Mesenchymal stem cell (in vitro differentiated cells and primary cell): ENCODE results near the gene DGKZ.

ENCODE experiments used
- DNase-seq: peaks from one replicate; pipeline ENCODE4 v3.0.0-alpha.2; 2013
- H2AFZ ChIP-seq: one replicate; pipeline ENCODE4 v1.6.1; 2013; ENCODE audit warnings: low read depth, mild to moderate bottlenecking, control low read depth, inconsistent platforms, low read length, moderate library complexity
- H2AK5ac ChIP-seq: 2 replicates; pipeline ENCODE4 v1.6.1; 2013; ENCODE audit warnings: low read length, moderate library complexity, mild to moderate bottlenecking, inconsistent platforms; ENCODE audit not compliant: severe bottlenecking
- H2BK120ac ChIP-seq: one replicate; pipeline ENCODE4 v1.6.1; 2013; ENCODE audit warnings: low read depth, mild to moderate bottlenecking, inconsistent platforms, low read length, moderate library complexity
- H2BK12ac ChIP-seq, 2 experiments: one replicate each; pipeline ENCODE4 v1.6.1; 2013; ENCODE audit warnings: inconsistent platforms in 2 of 2, low read length in 2 of 2, mild to moderate bottlenecking in 2 of 2, moderate library complexity in 2 of 2, control low read depth in 1 of 2
- H2BK15ac ChIP-seq: one replicate; pipeline ENCODE4 v1.6.1; 2013; ENCODE audit warnings: mild to moderate bottlenecking, low read depth, inconsistent platforms; ENCODE audit not compliant: poor library complexity, severe bottlenecking
- H2BK5ac ChIP-seq: 2 replicates; pipeline ENCODE4 v1.6.1; 2013; ENCODE audit warnings: low read depth, mild to moderate bottlenecking, low read length, control low read depth, inconsistent platforms; ENCODE audit not compliant: poor library complexity, severe bottlenecking
- H3K14ac ChIP-seq, 2 experiments: one replicate each; pipeline ENCODE4 v1.6.1; 2013; ENCODE audit warnings: inconsistent platforms in 2 of 2, low read length in 2 of 2, control low read depth in 1 of 2, mild to moderate bottlenecking in 1 of 2, moderate library complexity in 1 of 2
- H3K18ac ChIP-seq, 2 experiments: one replicate each; pipeline ENCODE4 v1.6.1; 2013; ENCODE audit warnings: inconsistent platforms in 2 of 2, low read length in 2 of 2, control low read depth in 1 of 2, low read depth in 1 of 2, mild to moderate bottlenecking in 1 of 2
- H3K23ac ChIP-seq, 2 experiments: one replicate each; pipeline ENCODE4 v1.6.1; 2013; ENCODE audit warnings: inconsistent platforms in 2 of 2, low read length in 2 of 2, mild to moderate bottlenecking in 2 of 2, moderate library complexity in 2 of 2, control low read depth in 1 of 2
- H3K27ac ChIP-seq: 2 replicates; pipeline ENCODE4 v1.5.1; 2013; ENCODE audit warnings: mild to moderate bottlenecking, moderate library complexity, low read length, control low read depth, inconsistent platforms; ENCODE audit not compliant: poor library complexity, severe bottlenecking
- H3K27me3 ChIP-seq, 2 experiments: 2 replicates each; pipeline versions ENCODE4 v1.6.1 to v1.7.0; 2013; ENCODE audit warnings: low read length in 2 of 2, mild to moderate bottlenecking in 2 of 2, moderate library complexity in 2 of 2, control low read depth in 1 of 2, inconsistent platforms in 1 of 2; ENCODE audit not compliant: control insufficient read depth in 1 of 2, insufficient read depth in 1 of 2
- H3K36me3 ChIP-seq, 2 experiments: 2 replicates each; pipeline versions ENCODE4 v1.6.1 to v1.7.0; 2013; ENCODE audit warnings: low read length in 2 of 2, control low read depth in 1 of 2, inconsistent platforms in 1 of 2, low read depth in 1 of 2, mild to moderate bottlenecking in 1 of 2; ENCODE audit not compliant: insufficient read depth in 2 of 2, control insufficient read depth in 1 of 2
- H3K4ac ChIP-seq, 2 experiments: one replicate each; pipeline ENCODE4 v1.6.1; 2013; ENCODE audit warnings: inconsistent platforms in 2 of 2, low read length in 2 of 2, mild to moderate bottlenecking in 2 of 2, moderate library complexity in 2 of 2, control low read depth in 1 of 2, low read depth in 1 of 2
- H3K4me1 ChIP-seq: 2 replicates; pipeline ENCODE4 v1.6.1; 2013; ENCODE audit warnings: low read depth, low read length, control low read depth; ENCODE audit not compliant: control insufficient read depth, insufficient read depth
- H3K4me2 ChIP-seq: 2 replicates; pipeline ENCODE4 v1.6.1; 2013; ENCODE audit warnings: low read length, mild to moderate bottlenecking, inconsistent platforms; ENCODE audit not compliant: poor library complexity, severe bottlenecking
- H3K4me3 ChIP-seq, 2 experiments: 2 replicates each; pipeline versions ENCODE4 v1.5.1 to v1.7.0; 2013; ENCODE audit warnings: low read length in 2 of 2, mild to moderate bottlenecking in 2 of 2, control low read depth in 1 of 2, low read depth in 1 of 2; ENCODE audit not compliant: insufficient read depth in 1 of 2
- H3K79me1 ChIP-seq: replicated peaks from 2 replicates; pipeline ENCODE4 v1.6.1; 2013; ENCODE audit warnings: mild to moderate bottlenecking, control low read depth, low read length, inconsistent platforms; ENCODE audit not compliant: poor library complexity, severe bottlenecking
- H3K9ac ChIP-seq: 2 replicates; pipeline ENCODE4 v1.7.0; 2013; ENCODE audit warnings: mild to moderate bottlenecking, low read length, moderate library complexity
- H3K9me3 ChIP-seq: 2 replicates; pipeline ENCODE4 v1.7.0; 2013; ENCODE audit warnings: mild to moderate bottlenecking, low read length; ENCODE audit not compliant: control insufficient read depth
- H4K8ac ChIP-seq: one replicate; pipeline ENCODE4 v1.6.1; 2013; ENCODE audit warnings: inconsistent platforms, mild to moderate bottlenecking, low read length, moderate library complexity
- H4K91ac ChIP-seq: one replicate; pipeline ENCODE4 v1.6.1; 2013; ENCODE audit warnings: mild to moderate bottlenecking, low read length, inconsistent platforms
- WGBS: methylation state at CpG from one replicate; pipeline ENCODE4 v1.1.7; 2013; ENCODE audit warnings: mixed read lengths; 5-methylcytosine and 5-hydroxymethylcytosine counted together

Gene DGKZ

GRCh38 chr11:46382646-46383403 lies 35.6 kb downstream of the DGKZ start:
- H2BK15ac ChIP-seq, result no peak overlapping the region
- H3K4me3 ChIP-seq, result peak overlapping the region; percentile 9 to 47
- H2BK120ac ChIP-seq, result no peak overlapping the region
- H4K8ac ChIP-seq, result peak overlapping the region; percentile 82
- H3K14ac ChIP-seq, result peak overlapping the region in 1 of 2 experiments; percentile 58
- H4K91ac ChIP-seq, result peak overlapping the region; percentile 59
- no peaks in the 10 kb centered on the region for H3K9me3 ChIP-seq
- WGBS, result 42% methylated on average over 18 of the region's 18 CpGs
- no peak overlapping the region for H2AK5ac ChIP-seq
- H2BK5ac ChIP-seq, result no peak overlapping the region
- H3K36me3 ChIP-seq, result peaks cover 9 to 12% of the 10 kb centered on the region in 2 experiments
- peak overlapping the region in 1 of 2 experiments; percentile 71 for H2BK12ac ChIP-seq
- no peak overlapping the region for H3K27ac ChIP-seq
- H2AFZ ChIP-seq, result no peak overlapping the region
- H3K4ac ChIP-seq, result peak overlapping the region; percentile 30 to 76
- DNase-seq, result peak; percentile 60
- peak overlapping the region in 1 of 2 experiments; percentile 35 for H3K23ac ChIP-seq
- H3K27me3 ChIP-seq, result peaks cover 19 to 31% of the 10 kb centered on the region in 2 experiments
- peak overlapping the region; percentile 79 for H3K4me2 ChIP-seq
- H3K18ac ChIP-seq, result peak overlapping the region; percentile 54 to 84
- peaks cover 1% of the 10 kb centered on the region for H3K79me1 ChIP-seq
- H3K4me1 ChIP-seq, result peaks cover 46% of the 10 kb centered on the region
- no peak overlapping the region for H3K9ac ChIP-seq

DNA sequence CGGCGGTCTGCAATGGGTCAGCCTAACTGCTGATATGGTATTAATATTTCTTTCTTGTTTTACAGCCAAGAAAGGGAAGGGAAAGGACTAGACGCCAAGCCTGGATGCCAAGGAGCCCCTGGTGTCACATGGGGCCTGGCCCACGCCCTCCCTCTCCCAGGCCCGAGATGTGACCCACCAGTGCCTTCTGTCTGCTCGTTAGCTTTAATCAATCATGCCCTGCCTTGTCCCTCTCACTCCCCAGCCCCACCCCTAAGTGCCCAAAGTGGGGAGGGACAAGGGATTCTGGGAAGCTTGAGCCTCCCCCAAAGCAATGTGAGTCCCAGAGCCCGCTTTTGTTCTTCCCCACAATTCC lies 36.1 kb downstream of the DGKZ start:
- H2AK5ac ChIP-seq, result no peak overlapping the region
- no peak overlapping the region for H3K9ac ChIP-seq
- peaks cover 1% of the 10 kb centered on the region for H3K79me1 ChIP-seq
- H3K4ac ChIP-seq, result no peak overlapping the region
- H3K9me3 ChIP-seq, result no peaks in the 10 kb centered on the region
- no peak overlapping the region for H3K18ac ChIP-seq
- H3K27me3 ChIP-seq, result peaks cover 24 to 36% of the 10 kb centered on the region in 2 experiments
- DNase-seq, result no peak
- H3K4me3 ChIP-seq, result no peak overlapping the region
- no peak overlapping the region for H4K8ac ChIP-seq
- H3K27ac ChIP-seq, result no peak overlapping the region
- no peak overlapping the region for H2BK12ac ChIP-seq
- no peak overlapping the region for H3K23ac ChIP-seq
- no peak overlapping the region for H2BK120ac ChIP-seq
- H2BK15ac ChIP-seq, result no peak overlapping the region
- H2AFZ ChIP-seq, result no peak overlapping the region
- WGBS, result 79% methylated on average over 5 of the region's 7 CpGs
- no peak overlapping the region for H4K91ac ChIP-seq
- H2BK5ac ChIP-seq, result no peak overlapping the region
- H3K14ac ChIP-seq, result no peak overlapping the region
- peaks cover 44% of the 10 kb centered on the region for H3K4me1 ChIP-seq
- H3K36me3 ChIP-seq, result peaks cover 3 to 6% of the 10 kb centered on the region in 2 experiments
- H3K4me2 ChIP-seq, result no peak overlapping the region

GRCh38 chr11:46383974-46384701 lies 36.9 kb downstream of the DGKZ start:
- DNase-seq, result no peak
- Histone ChIP-seq H4K8ac (no peak overlapping the region), H3K9me3 (no peaks in the 10 kb centered on the region), H3K79me1 (peaks cover 1% of the 10 kb centered on the region), H2AK5ac (no peak overlapping the region), H2BK5ac (no peak overlapping the region), H3K9ac (no peak overlapping the region), H2BK15ac (no peak overlapping the region), H2BK120ac (no peak overlapping the region), H3K14ac (no peak overlapping the region), H4K91ac (no peak overlapping the region), H3K36me3 (no peaks in the 10 kb centered on the region), H2AFZ (no peak overlapping the region), H3K4me3 (no peak overlapping the region), H3K4me1 (peaks cover 40% of the 10 kb centered on the region), H3K18ac (no peak overlapping the region), H3K23ac (no peak overlapping the region), H3K27me3 (peaks cover 32 to 44% of the 10 kb centered on the region in 2 experiments), H3K4me2 (no peak overlapping the region), H2BK12ac (no peak overlapping the region), H3K27ac (no peak overlapping the region), H3K4ac (no peak overlapping the region)
- WGBS, result 89% methylated on average over 8 of the region's 12 CpGs
